ENCODE results near the gene NIM1K. TPM values are rescaled to one million over a fixed set of nuclear protein-coding genes. Genes with fewer than 3 reads are reported as not detected.
A peak's percentile ranks its signal among the peaks of the same experiment; 100 is the strongest.

The NIM1K gene
- total RNA-seq, 1 experiment from 2014 or later, result 0.26 TPM

DNA sequence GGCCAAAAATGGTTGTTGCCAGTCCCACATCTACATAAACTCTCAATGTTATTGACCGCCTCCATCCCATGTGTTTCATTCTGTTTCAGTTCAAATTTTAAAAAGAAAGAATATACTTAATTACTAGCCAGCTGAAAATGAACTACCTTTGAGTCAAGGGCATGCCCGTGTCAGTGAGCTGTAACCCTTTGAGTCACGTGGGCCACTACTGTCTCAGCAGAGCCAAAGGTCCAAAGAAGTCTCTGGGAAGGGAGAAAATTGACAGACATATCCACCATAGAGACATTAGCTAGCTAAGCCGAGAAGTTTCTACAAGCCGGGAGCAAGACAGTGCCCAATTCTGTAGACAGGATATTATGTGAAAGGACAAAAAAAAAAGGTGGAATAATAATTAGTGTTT, 59.7 kb downstream of the NIM1K start:
- Histone ChIP-seq H3K4me2 (no peak overlapping the region), H3K9me3 (ENCODE audit: insufficient read depth, low read depth) (no peaks in the 10 kb centered on the region), H3K4me3 (no peak overlapping the region), H3K4me1 (replicated peaks; ENCODE audit: insufficient read depth) (no peaks in the 10 kb centered on the region), H3K79me2 (ENCODE audit: low read depth) (no peaks in the 10 kb centered on the region), H2AFZ (no peak overlapping the region), H3K36me3 (ENCODE audit: low read depth) (no peaks in the 10 kb centered on the region), H4K20me1 (ENCODE audit: insufficient read depth) (no peaks in the 10 kb centered on the region), H3K27me3 (ENCODE audit: insufficient read depth, low read depth) (0 out of 2 replicates have a peak, but pooled peaks cover 24% of the 10 kb centered on the region), H3K9me2 (ENCODE audit: insufficient read depth) (no peaks in the 10 kb centered on the region), H3F3A (ENCODE audit: insufficient read depth, low read depth) (no peaks in the 10 kb centered on the region), H3K27ac (no peak overlapping the region)
- DNase-seq, result peak in 1 of 2 experiments; percentile 28
- no TSS peak for BruUV-seq (replicated peaks)
- ChIA-PET CTCF (no interaction called here), POLR2A (ENCODE audit: unreplicated experiment) (no interaction called here)
- intact Hi-C loops (cut with micrococcal nuclease; ENCODE audit: unreplicated experiment), result no loop called here
- no peak for TF ChIP-seq EZH2 (IDR thresholded peaks at IDR 0.05; ENCODE audit: low read depth)
- TF ChIP-seq, protein P1, sequence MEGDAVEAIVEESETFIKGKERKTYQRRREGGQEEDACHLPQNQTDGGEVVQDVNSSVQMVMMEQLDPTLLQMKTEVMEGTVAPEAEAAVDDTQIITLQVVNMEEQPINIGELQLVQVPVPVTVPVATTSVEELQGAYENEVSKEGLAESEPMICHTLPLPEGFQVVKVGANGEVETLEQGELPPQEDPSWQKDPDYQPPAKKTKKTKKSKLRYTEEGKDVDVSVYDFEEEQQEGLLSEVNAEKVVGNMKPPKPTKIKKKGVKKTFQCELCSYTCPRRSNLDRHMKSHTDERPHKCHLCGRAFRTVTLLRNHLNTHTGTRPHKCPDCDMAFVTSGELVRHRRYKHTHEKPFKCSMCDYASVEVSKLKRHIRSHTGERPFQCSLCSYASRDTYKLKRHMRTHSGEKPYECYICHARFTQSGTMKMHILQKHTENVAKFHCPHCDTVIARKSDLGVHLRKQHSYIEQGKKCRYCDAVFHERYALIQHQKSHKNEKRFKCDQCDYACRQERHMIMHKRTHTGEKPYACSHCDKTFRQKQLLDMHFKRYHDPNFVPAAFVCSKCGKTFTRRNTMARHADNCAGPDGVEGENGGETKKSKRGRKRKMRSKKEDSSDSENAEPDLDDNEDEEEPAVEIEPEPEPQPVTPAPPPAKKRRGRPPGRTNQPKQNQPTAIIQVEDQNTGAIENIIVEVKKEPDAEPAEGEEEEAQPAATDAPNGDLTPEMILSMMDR (conservative IDR thresholded peaks at IDR 0.05), result no peak

DNA sequence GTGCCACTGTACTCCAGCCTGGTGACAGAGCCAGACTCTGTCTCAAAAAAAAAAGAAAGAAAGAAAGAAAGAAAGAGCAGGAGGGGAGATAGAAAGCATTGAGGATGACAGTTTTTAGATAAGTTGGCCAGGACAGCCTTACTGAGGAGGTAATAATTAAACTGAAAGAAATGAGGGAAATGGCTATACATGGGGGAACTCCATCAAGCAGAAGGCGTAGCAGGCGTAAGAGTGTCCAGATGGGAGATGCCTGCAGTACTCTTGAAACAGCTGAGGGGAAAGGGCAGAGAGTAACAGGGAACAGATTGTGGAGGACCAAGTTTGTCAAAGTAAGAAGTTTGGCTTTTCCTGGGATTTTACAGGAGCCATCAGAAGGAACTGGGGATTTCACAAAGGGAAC, 63.7 kb downstream of the NIM1K start:
- no peaks in the 10 kb centered on the region for H3K9me2 ChIP-seq (ENCODE audit: insufficient read depth)
- BruUV-seq (replicated peaks), result no TSS peak
- H3F3A ChIP-seq (ENCODE audit: insufficient read depth, low read depth), result no peaks in the 10 kb centered on the region
- no peak overlapping the region for H3K4me2 ChIP-seq
- ChIA-PET CTCF (no interaction called here), POLR2A (ENCODE audit: unreplicated experiment) (no interaction called here)
- no peaks in the 10 kb centered on the region for H4K20me1 ChIP-seq (ENCODE audit: insufficient read depth)
- no peaks in the 10 kb centered on the region for H3K36me3 ChIP-seq (ENCODE audit: low read depth)
- H3K9me3 ChIP-seq (ENCODE audit: insufficient read depth, low read depth), result no peaks in the 10 kb centered on the region
- intact Hi-C loops (cut with micrococcal nuclease; ENCODE audit: unreplicated experiment), result no loop called here
- H3K27ac ChIP-seq, result no peak overlapping the region
- H3K79me2 ChIP-seq (ENCODE audit: low read depth), result no peaks in the 10 kb centered on the region
- H3K4me3 ChIP-seq, result no peak overlapping the region
- H2AFZ ChIP-seq, result no peak overlapping the region
- TF ChIP-seq EZH2 (IDR thresholded peaks at IDR 0.05; ENCODE audit: low read depth), result no peak
- TF ChIP-seq, protein P1 (conservative IDR thresholded peaks at IDR 0.05), result no peak
- no peaks in the 10 kb centered on the region for H3K4me1 ChIP-seq (replicated peaks; ENCODE audit: insufficient read depth)
- H3K27me3 ChIP-seq (ENCODE audit: insufficient read depth, low read depth), result 0 out of 2 replicates have a peak, but pooled peaks cover 26% of the 10 kb centered on the region
- DNase-seq, result peak in 1 of 2 experiments; percentile 32

DNA sequence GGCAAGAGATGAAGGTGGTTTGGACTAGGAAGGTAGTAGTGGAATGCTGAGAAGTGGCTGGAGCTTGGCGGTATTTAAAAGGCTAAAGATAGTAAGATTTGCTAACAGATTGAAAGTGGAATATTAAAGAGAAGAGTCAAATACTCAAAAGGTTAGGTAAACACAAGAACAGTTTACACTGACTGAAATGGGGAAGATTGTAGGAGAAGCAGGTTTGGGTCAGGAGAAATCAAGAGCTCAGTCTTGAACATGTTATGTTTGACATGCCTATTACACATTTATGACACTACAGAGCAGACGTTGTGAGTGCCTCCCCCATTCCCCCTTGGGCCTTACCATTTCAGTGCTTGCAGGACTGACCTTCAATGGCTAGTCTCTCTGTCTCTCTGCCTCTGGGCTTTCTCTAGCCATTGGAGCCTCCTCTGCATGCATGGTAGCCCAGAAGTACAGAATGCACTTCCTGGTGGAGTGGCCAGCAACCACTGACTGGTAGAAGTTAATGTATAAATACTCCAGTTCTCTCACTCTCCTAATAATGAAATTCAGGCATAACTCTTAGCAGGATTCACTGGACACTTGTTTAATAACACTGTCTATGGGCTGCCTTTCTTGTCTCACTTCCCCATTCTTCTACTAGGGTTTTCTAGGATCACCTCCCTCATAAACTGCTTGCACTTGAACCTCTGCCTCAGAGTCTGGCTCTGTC, 64.4 kb downstream of the NIM1K start:
- H2AFZ ChIP-seq, result no peak overlapping the region
- no peaks in the 10 kb centered on the region for H3K4me1 ChIP-seq (replicated peaks; ENCODE audit: insufficient read depth)
- intact Hi-C loops (cut with micrococcal nuclease; ENCODE audit: unreplicated experiment), result no loop called here
- no peaks in the 10 kb centered on the region for H3K9me2 ChIP-seq (ENCODE audit: insufficient read depth)
- H3K27ac ChIP-seq, result no peak overlapping the region
- no TSS peak for BruUV-seq (replicated peaks)
- no peaks in the 10 kb centered on the region for H3K36me3 ChIP-seq (ENCODE audit: low read depth)
- no peak for TF ChIP-seq EZH2 (IDR thresholded peaks at IDR 0.05; ENCODE audit: low read depth)
- TF ChIP-seq, protein P1 (conservative IDR thresholded peaks at IDR 0.05), result no peak
- H3K9me3 ChIP-seq (ENCODE audit: insufficient read depth, low read depth), result no peaks in the 10 kb centered on the region
- ChIA-PET CTCF (no interaction called here), POLR2A (ENCODE audit: unreplicated experiment) (no interaction called here)
- no peaks in the 10 kb centered on the region for H4K20me1 ChIP-seq (ENCODE audit: insufficient read depth)
- no peaks in the 10 kb centered on the region for H3K79me2 ChIP-seq (ENCODE audit: low read depth)
- no peak overlapping the region for H3K4me3 ChIP-seq
- H3K4me2 ChIP-seq, result no peak overlapping the region
- H3K27me3 ChIP-seq (ENCODE audit: insufficient read depth, low read depth), result 0 out of 2 replicates have a peak, but pooled peaks cover 25% of the 10 kb centered on the region
- no peaks in the 10 kb centered on the region for H3F3A ChIP-seq (ENCODE audit: insufficient read depth, low read depth)
- peak in 1 of 2 experiments; percentile 33 for DNase-seq
